SK-N-SH (cell line): ENCODE measurements around the gene PPT2. TPM values are rescaled to one million over a fixed set of nuclear protein-coding genes. Genes with fewer than 3 reads are reported as not detected.

ENCODE experiments used
- CTCF ChIA-PET: fragments of 300-600, 350-600 bp; formaldehyde crosslinking; extraction: SDS; loops from one replicate; lab custom pipeline; 2021; lab: Yijun Ruan, JAX
- POLR2A ChIA-PET: fragments of 350-600 bp; sonication (Branson Sonifier 250); formaldehyde crosslinking; extraction: SDS; loops from one replicate; lab custom pipeline; 2020; ENCODE audit warnings: antibody characterized with exemption, inconsistent platforms; lab: Yijun Ruan, JAX
- DNase-seq: peaks from one replicate; pipeline ENCODE4 v3.0.0; 2012
- H2AFZ ChIP-seq: fragments of 200-600 bp; sonication (generic); 2 replicates; pipeline ENCODE4 v1.8.1; 2016; ENCODE audit warnings: antibody characterized with exemption, mild to moderate bottlenecking, low read depth
- H3F3A ChIP-seq: fragments of 200-600 bp; sonication (generic); replicated peaks from 2 replicates; pipeline ENCODE3; 2016; ENCODE audit warnings: antibody characterized with exemption, mild to moderate bottlenecking; ENCODE audit not compliant: insufficient read depth
- H3K27ac ChIP-seq, 2 experiments: fragments of 200-500 bp in 1 of 2; fragments of 200-600 bp in 1 of 2; sonication (Bioruptor generic) in 1 of 2; sonication (generic), shearing (Covaris generic) in 1 of 2; 2 replicates each; pipeline versions ENCODE4 v1.5.1 to v1.6.1; 2014 to 2016; ENCODE audit warnings: low read depth in 2 of 2, inconsistent platforms in 1 of 2, low read length in 1 of 2, mild to moderate bottlenecking in 1 of 2, mixed read lengths in 1 of 2
- H3K27me3 ChIP-seq: fragments of 200-600 bp; sonication (generic), shearing (Covaris generic); 2 replicates; pipeline ENCODE4 v1.6.1; 2016; ENCODE audit warnings: mixed run types; ENCODE audit not compliant: insufficient read depth
- H3K36me3 ChIP-seq, 2 experiments: fragments of 200-500 bp in 1 of 2; fragments of 200-600 bp in 1 of 2; sonication (Bioruptor generic) in 1 of 2; sonication (generic) in 1 of 2; replicated peaks in 1 of 2; 2 replicates each; pipeline versions ENCODE3 to v1.5.1; 2014 to 2016; ENCODE audit warnings: low read length in 1 of 2, mild to moderate bottlenecking in 1 of 2; ENCODE audit not compliant: insufficient read depth in 2 of 2, control insufficient read depth in 1 of 2
- H3K4me1 ChIP-seq, 2 experiments: fragments of 200-500 bp in 1 of 2; fragments of 200-600 bp in 1 of 2; sonication (Bioruptor generic) in 1 of 2; sonication (generic), shearing (Covaris generic) in 1 of 2; 2 replicates each; pipeline versions ENCODE4 v1.5.1 to v1.6.1; 2014 to 2016; ENCODE audit warnings: low read depth in 1 of 2, low read length in 1 of 2, mixed run types in 1 of 2; ENCODE audit not compliant: insufficient read depth in 2 of 2, control insufficient read depth in 1 of 2
- H3K4me2 ChIP-seq: fragments of 200-600 bp; sonication (generic), shearing (Covaris generic); 2 replicates; pipeline ENCODE4 v1.6.1; 2017; ENCODE audit warnings: mixed run types
- H3K4me3 ChIP-seq, 2 experiments: fragments of 200-500 bp in 1 of 2; fragments of 200-600 bp in 1 of 2; sonication (Bioruptor generic) in 1 of 2; sonication (generic), shearing (Covaris generic) in 1 of 2; 2 replicates each; pipeline versions ENCODE4 v1.5.1 to v1.8.1; 2014 to 2016; ENCODE audit warnings: low read depth in 2 of 2, inconsistent platforms in 1 of 2, low read length in 1 of 2, mild to moderate bottlenecking in 1 of 2, mixed read lengths in 1 of 2, moderate library complexity in 1 of 2
- H3K79me2 ChIP-seq: fragments of 200-600 bp; sonication (generic); 2 replicates; pipeline ENCODE4 v1.8.1; 2017; ENCODE audit warnings: mild to moderate bottlenecking; ENCODE audit not compliant: insufficient read depth
- H3K9ac ChIP-seq: fragments of 200-600 bp; sonication (generic); 2 replicates; pipeline ENCODE4 v1.6.1; 2017; ENCODE audit warnings: mixed run types
- H3K9me2 ChIP-seq: fragments of 200-600 bp; sonication (generic); 2 replicates; pipeline ENCODE4 v1.6.1; 2017; ENCODE audit warnings: mixed run types
- H3K9me3 ChIP-seq: fragments of 200-600 bp; sonication (generic); 2 replicates; pipeline ENCODE4 v1.6.1; 2017; ENCODE audit warnings: mixed run types, mild to moderate bottlenecking, moderate library complexity
- H4K20me1 ChIP-seq: fragments of 200-600 bp; sonication (generic); 2 replicates; pipeline ENCODE4 v1.6.1; 2017; ENCODE audit warnings: mild to moderate bottlenecking, mixed run types; ENCODE audit not compliant: insufficient read depth
- ELF1 ChIP-seq: IDR thresholded peaks from 2 replicates; pipeline ENCODE4 v1.4.0; 2012
- FOSL2 ChIP-seq: IDR thresholded peaks from 2 replicates; pipeline ENCODE4 v1.4.0; 2012; ENCODE audit warnings: low read depth, mild to moderate bottlenecking, moderate library complexity, borderline replicate concordance
- GATA2 ChIP-seq: sonication (generic); formaldehyde crosslinking; IDR thresholded peaks from 2 replicates; pipeline ENCODE4 v1.5.0; 2020; ENCODE audit warnings: mild to moderate bottlenecking, missing genetic modification reagents
- IRF3 ChIP-seq: fragments of 150-350 bp; IDR thresholded peaks from 2 replicates; pipeline ENCODE4 v1.6.1; 2016; ENCODE audit warnings: mild to moderate bottlenecking, low read depth, low read length
- MXI1 ChIP-seq: IDR thresholded peaks from 2 replicates; pipeline ENCODE4 v1.6.1; 2012; ENCODE audit warnings: mild to moderate bottlenecking, low read depth, low read length, improper control_type of control experiment
- NFIC ChIP-seq: IDR thresholded peaks from 2 replicates; pipeline ENCODE4 v1.4.0; 2012; ENCODE audit warnings: borderline replicate concordance
- POLR2AphosphoS5 ChIP-seq: IDR thresholded peaks from 2 replicates; pipeline ENCODE4 v1.6.1; 2012; ENCODE audit warnings: low read depth, low read length
- RCOR1 ChIP-seq: fragments of 150-350 bp; IDR thresholded peaks from 2 replicates; pipeline ENCODE4 v1.6.1; 2017; ENCODE audit warnings: antibody characterized with exemption, low read length
- SMC3 ChIP-seq: IDR thresholded peaks from 2 replicates; pipeline ENCODE4 v1.6.1; 2012; ENCODE audit warnings: low read depth, low read length, improper control_type of control experiment
- TCF12 ChIP-seq: IDR thresholded peaks from 2 replicates; pipeline ENCODE4 v1.4.0; 2012
- TEAD4 ChIP-seq: IDR thresholded peaks from 2 replicates; pipeline ENCODE4 v1.4.0; 2012; ENCODE audit warnings: mild to moderate bottlenecking, borderline replicate concordance; ENCODE audit not compliant: insufficient read depth
- USF1 ChIP-seq: IDR thresholded peaks from 2 replicates; pipeline ENCODE4 v1.4.0; 2012; ENCODE audit warnings: low read depth, borderline replicate concordance
- USF2 ChIP-seq: fragments of 150-350 bp; IDR thresholded peaks from 2 replicates; pipeline ENCODE4 v1.6.1; 2017; ENCODE audit warnings: antibody characterized with exemption, low read length, low read depth, borderline replicate concordance
- YY1 ChIP-seq: IDR thresholded peaks from 2 replicates; pipeline ENCODE4 v1.4.0; 2012; ENCODE audit warnings: low read depth, mild to moderate bottlenecking
- WGBS: methylation state at CpG from one replicate; pipeline ENCODE4 v1.1.6; 2017; ENCODE audit warnings: low lambda C conversion rate; 5-methylcytosine and 5-hydroxymethylcytosine counted together
- polyA plus RNA-seq, 3 experiments: library from polyadenylated mRNA; depleted of rRNA; stranded (reverse); fragments of >200 nt; gene quantifications; 2 replicates each; pipeline ENCODE4 v1.2.3, GENCODE V29; 2012

The PPT2 gene
- polyA plus RNA-seq, 1 of the 3 experiments (the other 2 are of a cell fraction), result 32.7 TPM

GRCh38 chr6:32168350-32168749, 14.4 kb downstream of the PPT2 start:
- Histone ChIP-seq H3K27me3 (no peaks in the 10 kb centered on the region), H2AFZ (no peak overlapping the region), H3K79me2 (peaks cover 17% of the 10 kb centered on the region), H4K20me1 (no peaks in the 10 kb centered on the region), H3K4me1 (peaks cover 0 to 6% of the 10 kb centered on the region in 2 experiments; a peak in 1 of 4 replicates), H3K36me3 (peaks cover 5 to 36% of the 10 kb centered on the region in 2 experiments), H3K9ac (no peak overlapping the region), H3K9me2 (no peaks in the 10 kb centered on the region), H3K27ac (no peak overlapping the region), H3F3A (peaks cover 2% of the 10 kb centered on the region), H3K4me2 (no peak overlapping the region), H3K4me3 (no peak overlapping the region), H3K9me3 (no peaks in the 10 kb centered on the region)
- DNase-seq, result no peak
- POLR2A ChIA-PET, result no interaction called here
- 100% methylated on average over 1 of the region's 2 CpGs for WGBS
- TF ChIP-seq ELF1 (no peak), GATA2 (CRISPR knock-in tag) (no peak), USF2 (no peak), IRF3 (no peak), FOSL2 (no peak), YY1 (no peak), USF1 (no peak), MXI1 (no peak), RCOR1 (no peak), TEAD4 (no peak), SMC3 (no peak), NFIC (no peak)
- CTCF ChIA-PET, result no interaction called here

GRCh38 chr6:32168807-32169591, 15.1 kb downstream of the PPT2 start:
- Histone ChIP-seq H3K9ac (no peak overlapping the region), H3K4me2 (no peak overlapping the region), H2AFZ (no peak overlapping the region), H3F3A (peaks cover 8% of the 10 kb centered on the region), H3K36me3 (peaks cover 5 to 36% of the 10 kb centered on the region in 2 experiments), H4K20me1 (no peaks in the 10 kb centered on the region), H3K9me2 (no peaks in the 10 kb centered on the region), H3K4me3 (no peak overlapping the region), H3K27me3 (no peaks in the 10 kb centered on the region), H3K4me1 (peaks cover 0 to 6% of the 10 kb centered on the region in 2 experiments; a peak in 1 of 4 replicates), H3K79me2 (peaks cover 24% of the 10 kb centered on the region), H3K9me3 (no peaks in the 10 kb centered on the region), H3K27ac (no peak overlapping the region)
- ChIA-PET POLR2A (interaction anchor here (1.0 kb wide), 1 partner anchor 58 kb away, joined by 3 read pairs; no protein-coding TSS in a partner anchor), CTCF (interaction anchor here (1.2 to 1.3 kb wide), 2 partner anchors 22 to 39 kb away, joined by 3 to 5 read pairs; partner anchors contain the start of gene PBX2)
- TF ChIP-seq TCF12, result no peak
- TF ChIP-seq POLR2AphosphoS5, result 0 out of 2 replicates have a peak, but pooled peaks have one; percentile 13
- no peak for DNase-seq
- 93% methylated on average over 7 of the region's 11 CpGs for WGBS
